HG02884 (cell line): Measurements from ENCODE around the gene PLD4.

Experiments used
- ATAC-seq: cut with Tn5 transposase; IDR thresholded peaks from one replicate; pipeline ENCODE4 v1.9.1; 2021; ENCODE audit warnings: mild to moderate bottlenecking, moderate library complexity; ENCODE audit not compliant: unreplicated experiment

PLD4 gene

GRCh38 chr14:104927432-104927816, 2.7 kb downstream of the PLD4 start:
- ATAC-seq, result no peak

GRCh38 chr14:104927901-104928300, 3.2 kb downstream of the PLD4 start:
- ATAC-seq, result no peak

- ATAC-seq, result no peak
Observed at GRCh38 chr14:104928391-104929133, 3.9 kb downstream of the PLD4 start.

GRCh38 chr14:104929268-104930230, 4.9 kb downstream of the PLD4 start:
- ATAC-seq, result no peak

GRCh38 chr14:104930526-104931303, 6.0 kb downstream of the PLD4 start:
- ATAC-seq, result no peak

- ATAC-seq, result no peak
Observed at GRCh38 chr14:104931304-104931770, 6.7 kb downstream of the PLD4 start.

GRCh38 chr14:104931771-104932675, 7.3 kb downstream of the PLD4 start:
- no peak for ATAC-seq

GRCh38 chr14:104932676-104933631, 8.3 kb downstream of the PLD4 start:
- no peak for ATAC-seq

GRCh38 chr14:104933746-104934733, 9.4 kb downstream of the PLD4 start:
- no peak for ATAC-seq

- no peak for ATAC-seq
Observed at GRCh38 chr14:104935026-104935650, 10.5 kb downstream of the PLD4 start.

GRCh38 chr14:104935955-104936354, 11.3 kb downstream of the PLD4 start:
- no peak for ATAC-seq

- no peak for ATAC-seq
Observed at GRCh38 chr14:104936361-104937155, 11.9 kb downstream of the PLD4 start.

- ATAC-seq, result no peak
Observed at GRCh38 chr14:104937161-104937560, 12.5 kb downstream of the PLD4 start.

GRCh38 chr14:104937694-104938365, 13.2 kb downstream of the PLD4 start:
- ATAC-seq, result no peak

- no peak for ATAC-seq
Observed at GRCh38 chr14:104938436-104938835, 13.8 kb downstream of the PLD4 start.

- ATAC-seq, result no peak
Observed at GRCh38 chr14:104938960-104939359, 14.3 kb downstream of the PLD4 start.
